Adipocyte (in vitro differentiated cells): Measurements from ENCODE around the gene PANX1.

Source experiments
- DNase-seq: peaks from one replicate; pipeline ENCODE4 v3.0.0-alpha.2; 2015; ENCODE audit warnings: low read depth
- H3K27me3 ChIP-seq: replicated peaks from 2 replicates; pipeline ENCODE4 v1.7.0; 2013; ENCODE audit warnings: mild to moderate bottlenecking, low read length, moderate library complexity; ENCODE audit not compliant: control insufficient read depth, insufficient read depth
- H3K36me3 ChIP-seq: 2 replicates; pipeline ENCODE4 v1.7.0; 2013; ENCODE audit warnings: low read length, mild to moderate bottlenecking, moderate library complexity; ENCODE audit not compliant: control insufficient read depth, insufficient read depth, severe bottlenecking
- H3K4me1 ChIP-seq: 2 replicates; pipeline ENCODE4 v1.7.0; 2013; ENCODE audit warnings: mild to moderate bottlenecking, low read length, moderate library complexity; ENCODE audit not compliant: control insufficient read depth, insufficient read depth
- H3K4me3 ChIP-seq: 2 replicates; pipeline ENCODE4 v1.7.0; 2013; ENCODE audit warnings: mild to moderate bottlenecking, low read length, moderate library complexity
- H3K9ac ChIP-seq: 2 replicates; pipeline ENCODE4 v1.7.0; 2013; ENCODE audit warnings: mild to moderate bottlenecking, low read length, moderate library complexity
- H3K9me3 ChIP-seq: 2 replicates; pipeline ENCODE4 v1.7.0; 2013; ENCODE audit warnings: mild to moderate bottlenecking, low read length, moderate library complexity; ENCODE audit not compliant: control insufficient read depth

The PANX1 gene, protein sequence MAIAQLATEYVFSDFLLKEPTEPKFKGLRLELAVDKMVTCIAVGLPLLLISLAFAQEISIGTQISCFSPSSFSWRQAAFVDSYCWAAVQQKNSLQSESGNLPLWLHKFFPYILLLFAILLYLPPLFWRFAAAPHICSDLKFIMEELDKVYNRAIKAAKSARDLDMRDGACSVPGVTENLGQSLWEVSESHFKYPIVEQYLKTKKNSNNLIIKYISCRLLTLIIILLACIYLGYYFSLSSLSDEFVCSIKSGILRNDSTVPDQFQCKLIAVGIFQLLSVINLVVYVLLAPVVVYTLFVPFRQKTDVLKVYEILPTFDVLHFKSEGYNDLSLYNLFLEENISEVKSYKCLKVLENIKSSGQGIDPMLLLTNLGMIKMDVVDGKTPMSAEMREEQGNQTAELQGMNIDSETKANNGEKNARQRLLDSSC

DNA sequence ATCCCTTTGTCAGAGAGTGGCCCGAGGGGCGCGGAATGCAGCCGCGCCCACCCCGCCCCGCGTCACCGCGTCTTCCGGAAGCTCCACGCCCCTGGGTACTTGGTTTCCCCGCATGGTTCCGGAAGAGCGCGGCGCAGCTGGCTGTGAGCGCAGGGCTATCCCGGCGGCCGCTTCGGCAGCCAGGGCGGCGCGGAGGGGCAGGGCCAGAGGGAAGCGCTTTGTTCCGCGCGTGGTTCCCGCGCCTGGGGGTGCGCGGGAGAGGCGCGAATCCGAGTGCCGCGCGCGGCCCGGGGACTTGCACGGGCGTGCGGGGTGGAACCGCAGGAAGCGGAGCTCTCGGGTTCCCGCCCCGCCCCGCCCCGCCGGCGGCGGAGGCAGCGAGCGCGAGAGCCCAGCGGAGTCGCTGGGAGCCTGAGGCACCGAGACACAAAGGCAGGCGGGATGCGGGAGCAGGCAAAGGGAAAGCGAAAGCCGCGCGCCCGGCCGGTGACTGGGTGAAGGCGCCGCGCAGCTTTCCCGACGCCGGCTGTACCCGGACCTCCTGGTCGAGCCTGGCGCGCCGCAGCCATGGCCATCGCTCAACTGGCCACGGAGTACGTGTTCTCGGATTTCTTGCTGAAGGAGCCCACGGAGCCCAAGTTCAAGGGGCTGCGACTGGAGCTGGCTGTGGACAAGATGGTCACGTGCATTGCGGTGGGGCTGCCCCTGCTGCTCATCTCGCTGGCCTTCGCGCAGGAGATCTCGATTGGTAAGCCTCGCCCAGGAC, at the start of gene PANX1:
Gene PANX1 (plus strand): TSS at position 96 of the 766 bp plus-strand sequence. CDS start 472 bp downstream, at position 568.
- H3K36me3 ChIP-seq, result no peaks in the 10 kb centered on the region
- H3K4me1 ChIP-seq, result peaks cover 49% of the 10 kb centered on the region
- H3K4me3 ChIP-seq, result peak within 1 kb of the TSS; percentile 93
- peak; percentile 92 for DNase-seq
- no peaks in the 10 kb centered on the region for H3K9me3 ChIP-seq
- peak within 1 kb of the TSS; percentile 95 for H3K9ac ChIP-seq
- H3K27me3 ChIP-seq, result no peaks in the 10 kb centered on the region

DNA sequence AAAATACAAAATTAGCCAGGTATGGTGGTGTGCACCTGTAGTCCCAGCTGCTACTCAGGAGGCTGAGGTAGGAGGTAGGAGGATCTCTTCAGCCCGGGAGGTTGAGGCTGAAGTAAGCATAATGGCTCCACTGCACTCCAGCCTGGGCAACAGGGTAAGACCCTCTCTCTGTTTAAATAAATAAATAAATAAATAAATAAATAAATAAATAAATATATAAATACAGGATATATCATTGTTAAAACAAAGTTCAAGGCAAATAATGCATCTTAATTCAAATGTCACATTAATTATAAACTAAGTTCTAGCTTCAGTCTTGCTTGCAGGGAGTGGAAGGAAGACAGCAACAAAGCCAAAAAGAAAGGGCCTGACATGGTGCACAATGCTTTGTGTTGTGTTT, 44.5 kb upstream of the PANX1 start:
- Histone ChIP-seq H3K4me1 (no peaks in the 10 kb centered on the region), H3K27me3 (no peaks in the 10 kb centered on the region), H3K9ac (no peak overlapping the region), H3K4me3 (no peak overlapping the region), H3K36me3 (no peaks in the 10 kb centered on the region), H3K9me3 (no peaks in the 10 kb centered on the region)
- DNase-seq, result no peak

DNA sequence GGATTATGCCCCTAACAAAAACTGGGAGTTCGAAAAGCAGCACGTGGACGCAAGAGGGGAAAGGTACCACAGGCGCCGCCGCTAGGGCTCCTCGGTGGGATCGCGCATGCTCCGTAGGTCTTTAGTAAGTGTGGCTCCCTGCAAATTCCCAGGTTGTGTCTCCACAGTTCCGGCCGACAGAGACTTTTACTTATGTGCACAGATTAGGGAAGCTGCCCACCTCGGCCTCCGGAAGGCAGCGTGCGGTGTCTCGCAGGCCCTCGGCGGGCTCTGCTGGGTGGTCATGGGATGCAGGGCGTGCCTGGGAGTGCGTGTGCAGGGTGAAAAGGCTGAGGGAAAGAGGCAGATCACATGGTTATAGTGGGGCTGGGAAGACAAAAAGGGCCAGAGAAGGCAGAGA, 39.7 kb upstream of the PANX1 start:
- H3K36me3 ChIP-seq, result no peaks in the 10 kb centered on the region
- H3K9ac ChIP-seq, result no peak overlapping the region
- no peaks in the 10 kb centered on the region for H3K9me3 ChIP-seq
- no peaks in the 10 kb centered on the region for H3K4me1 ChIP-seq
- no peak overlapping the region for H3K4me3 ChIP-seq
- H3K27me3 ChIP-seq, result no peaks in the 10 kb centered on the region
- DNase-seq, result no peak

DNA sequence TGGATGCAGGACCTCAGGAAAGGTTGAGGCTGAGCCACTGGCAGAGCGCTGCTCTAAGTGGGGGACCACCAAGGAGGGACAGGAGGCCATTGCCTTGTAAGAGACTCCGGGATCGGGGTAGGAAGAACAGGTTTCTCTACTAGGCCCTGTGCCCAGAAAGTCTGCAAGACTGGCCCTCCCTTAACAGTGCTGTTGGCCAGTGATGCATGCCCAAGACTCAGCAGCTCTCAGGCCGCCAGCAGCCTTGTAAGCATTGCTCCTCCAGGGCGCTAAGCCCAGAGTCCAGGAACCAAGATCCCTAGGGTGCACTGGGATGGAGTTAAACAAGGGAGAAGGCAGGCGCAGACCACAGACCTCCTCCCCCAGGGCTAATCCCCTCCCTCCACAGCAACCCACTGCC, 39.3 kb upstream of the PANX1 start:
- H3K4me3 ChIP-seq, result no peak overlapping the region
- no peaks in the 10 kb centered on the region for H3K9me3 ChIP-seq
- no peaks in the 10 kb centered on the region for H3K4me1 ChIP-seq
- DNase-seq, result no peak
- no peaks in the 10 kb centered on the region for H3K27me3 ChIP-seq
- H3K36me3 ChIP-seq, result no peaks in the 10 kb centered on the region
- H3K9ac ChIP-seq, result no peak overlapping the region

DNA sequence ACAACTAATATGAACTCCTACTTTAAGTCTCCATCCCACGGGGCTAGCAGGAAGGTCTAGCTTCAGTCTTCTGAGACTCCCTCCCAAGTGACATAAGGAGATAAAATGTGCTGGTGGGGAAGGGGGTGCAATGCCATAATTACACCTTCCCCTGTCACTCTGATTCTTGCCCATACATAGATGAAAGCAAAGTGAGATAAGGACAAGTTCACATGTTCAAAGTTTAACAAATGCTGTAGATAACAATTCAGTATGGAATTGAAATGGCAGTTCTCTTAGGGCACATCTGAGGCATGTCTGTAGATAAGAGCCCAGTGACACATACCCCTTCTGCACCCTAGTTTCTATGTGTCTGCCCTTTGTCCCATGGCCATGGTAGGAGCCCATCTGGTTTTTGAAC, 38.2 kb upstream of the PANX1 start:
- Histone ChIP-seq H3K4me1 (no peaks in the 10 kb centered on the region), H3K27me3 (no peaks in the 10 kb centered on the region), H3K9ac (no peak overlapping the region), H3K4me3 (no peak overlapping the region), H3K36me3 (no peaks in the 10 kb centered on the region), H3K9me3 (no peaks in the 10 kb centered on the region)
- DNase-seq, result no peak

DNA sequence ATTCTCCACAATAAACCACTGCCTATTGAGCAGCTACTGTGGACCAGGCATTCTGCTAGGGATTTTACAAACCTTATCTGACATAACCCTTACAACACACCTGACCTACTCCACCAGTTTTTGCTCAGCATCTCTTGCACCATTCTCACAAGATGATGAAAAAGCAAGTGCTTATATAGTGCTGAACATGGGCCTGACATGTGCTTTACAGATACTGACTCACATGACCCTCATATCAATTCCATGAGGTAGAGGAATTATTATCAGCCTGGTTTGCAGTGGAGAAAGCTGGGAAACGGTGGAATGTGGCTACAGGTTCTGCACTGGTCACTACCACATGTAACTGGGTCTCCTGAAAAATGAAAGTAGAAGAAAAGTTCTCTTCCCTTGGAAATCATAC, 37.5 kb upstream of the PANX1 start:
- Histone ChIP-seq H3K9ac (no peak overlapping the region), H3K9me3 (no peaks in the 10 kb centered on the region), H3K4me3 (no peak overlapping the region), H3K27me3 (no peaks in the 10 kb centered on the region), H3K36me3 (no peaks in the 10 kb centered on the region), H3K4me1 (no peaks in the 10 kb centered on the region)
- DNase-seq, result no peak

DNA sequence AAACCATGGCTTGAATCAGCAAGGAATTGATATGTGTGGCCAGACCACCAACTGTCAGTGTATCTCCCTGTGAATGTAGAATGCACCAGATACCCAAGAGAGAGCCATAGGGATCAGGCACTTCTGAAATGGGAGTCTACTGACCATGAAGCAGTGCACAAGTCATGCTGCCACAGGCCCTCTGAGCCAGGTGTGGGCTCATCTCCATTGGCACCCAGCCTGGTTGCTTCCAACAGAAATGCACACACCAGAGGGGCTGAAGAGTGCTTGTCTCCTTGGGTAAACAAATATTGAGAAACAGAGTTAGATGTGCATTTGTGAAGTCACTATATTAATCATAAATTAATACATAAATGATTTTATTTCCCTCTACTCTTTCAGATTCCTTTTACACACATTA, 28.4 kb upstream of the PANX1 start:
- DNase-seq, result no peak
- H3K4me3 ChIP-seq, result no peak overlapping the region
- H3K9ac ChIP-seq, result no peak overlapping the region
- H3K4me1 ChIP-seq, result no peaks in the 10 kb centered on the region
- no peaks in the 10 kb centered on the region for H3K9me3 ChIP-seq
- H3K36me3 ChIP-seq, result no peaks in the 10 kb centered on the region
- no peaks in the 10 kb centered on the region for H3K27me3 ChIP-seq

DNA sequence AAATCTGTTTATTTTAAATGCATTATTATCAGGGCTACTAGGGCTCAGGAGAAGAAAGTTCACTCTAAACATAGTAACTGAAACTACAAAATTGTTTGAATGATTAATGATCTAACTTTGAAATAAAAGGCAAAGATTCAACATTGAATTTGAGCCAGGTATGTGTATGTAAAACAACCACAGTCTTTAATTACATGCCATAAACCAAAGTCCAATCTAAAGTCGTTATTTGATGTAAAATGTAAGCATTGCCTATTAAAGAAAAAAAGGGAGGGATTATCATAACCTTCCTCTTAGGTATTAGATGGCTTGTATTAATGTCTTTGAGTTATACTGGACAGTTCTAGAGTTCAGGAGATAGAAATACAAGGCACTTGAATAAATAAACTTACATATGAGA, 25.2 kb upstream of the PANX1 start:
- peaks cover 7% of the 10 kb centered on the region for H3K4me1 ChIP-seq
- H3K9ac ChIP-seq, result no peak overlapping the region
- no peak for DNase-seq
- H3K4me3 ChIP-seq, result no peak overlapping the region
- H3K27me3 ChIP-seq, result no peaks in the 10 kb centered on the region
- H3K9me3 ChIP-seq, result no peaks in the 10 kb centered on the region
- H3K36me3 ChIP-seq, result no peaks in the 10 kb centered on the region

DNA sequence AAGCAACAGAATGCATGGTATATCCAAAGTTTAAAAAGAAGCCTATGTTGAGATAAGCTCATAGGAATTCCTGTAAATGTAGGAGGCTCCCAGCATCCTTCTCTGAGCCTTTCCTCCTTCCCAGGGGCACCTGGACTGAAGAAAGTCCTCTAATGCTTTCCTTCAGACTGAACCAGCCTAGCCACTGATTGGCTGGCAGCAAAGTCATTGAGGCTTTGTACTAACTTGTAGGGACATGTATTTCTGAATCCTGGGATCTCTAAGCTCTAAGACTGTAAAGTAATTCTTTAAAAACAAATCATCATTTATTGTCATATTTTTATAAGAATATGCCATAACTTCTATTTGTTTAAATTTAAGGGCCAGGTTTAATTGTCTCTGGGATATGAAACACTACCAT, 23.9 kb upstream of the PANX1 start:
- Histone ChIP-seq H3K4me3 (no peak overlapping the region), H3K36me3 (no peaks in the 10 kb centered on the region), H3K9ac (no peak overlapping the region), H3K9me3 (no peaks in the 10 kb centered on the region), H3K27me3 (no peaks in the 10 kb centered on the region), H3K4me1 (peaks cover 7% of the 10 kb centered on the region)
- DNase-seq, result no peak

DNA sequence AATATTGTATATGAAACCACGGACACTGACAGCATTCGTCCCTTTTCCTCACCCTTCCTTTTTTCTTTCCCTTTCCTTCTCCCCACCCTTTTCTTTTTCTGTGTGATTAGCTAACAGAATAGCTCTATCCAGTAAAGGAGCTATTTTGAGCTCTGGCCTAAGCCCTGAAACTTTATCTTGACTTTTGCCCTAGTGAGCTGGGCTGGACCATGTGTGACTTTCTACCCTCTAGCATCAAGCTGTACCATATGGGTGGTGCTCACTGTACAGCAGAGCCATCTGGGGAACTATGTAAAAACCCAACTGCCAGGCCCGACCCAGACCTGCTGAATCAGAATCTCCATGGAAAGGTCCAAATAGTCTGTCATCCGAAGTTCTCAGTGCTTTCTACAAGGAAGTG, 21.9 kb upstream of the PANX1 start:
- DNase-seq, result no peak
- no peaks in the 10 kb centered on the region for H3K9me3 ChIP-seq
- no peaks in the 10 kb centered on the region for H3K36me3 ChIP-seq
- H3K27me3 ChIP-seq, result no peaks in the 10 kb centered on the region
- peak overlapping the region; percentile 9 for H3K4me3 ChIP-seq
- peaks cover 9% of the 10 kb centered on the region for H3K4me1 ChIP-seq
- H3K9ac ChIP-seq, result no peak overlapping the region

DNA sequence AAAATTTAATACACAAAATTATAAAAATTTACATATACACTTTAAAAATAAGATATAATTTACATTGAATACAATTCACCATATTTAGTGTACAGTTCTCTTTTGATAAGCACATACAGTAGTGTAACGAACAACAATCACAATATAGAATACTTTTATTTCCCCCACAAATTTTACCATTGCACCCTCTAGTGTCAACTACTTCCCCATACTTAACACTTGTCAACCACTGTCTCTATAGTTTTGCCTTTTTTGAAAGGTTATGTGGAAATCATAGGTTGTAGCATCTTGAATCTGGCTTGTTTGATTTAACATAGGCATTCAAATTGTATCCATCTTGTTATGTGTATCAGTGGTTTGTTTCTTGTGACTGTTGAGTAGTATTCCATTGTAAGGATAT, 21.3 kb upstream of the PANX1 start:
- peak; percentile 8 for DNase-seq
- Histone ChIP-seq H3K27me3 (no peaks in the 10 kb centered on the region), H3K9ac (no peak overlapping the region), H3K4me1 (peaks cover 15% of the 10 kb centered on the region), H3K9me3 (no peaks in the 10 kb centered on the region), H3K4me3 (no peak overlapping the region), H3K36me3 (no peaks in the 10 kb centered on the region)
